DOHH2 (cell line): ENCODE measurements around the gene NFIA.

Experiments used
- CTCF ChIP-seq: fragments of 200-600 bp; sonication (generic); IDR thresholded peaks from one replicate; pipeline ENCODE4 v1.5.1; 2014; ENCODE audit warnings: antibody characterized with exemption, mild to moderate bottlenecking, low read depth, low read length; ENCODE audit not compliant: poor library complexity, severe bottlenecking
- EZH2phosphoT487 ChIP-seq: fragments of 200-600 bp; sonication (generic); IDR thresholded peaks from 2 replicates; pipeline ENCODE4 v1.6.1; 2017; ENCODE audit warnings: borderline replicate concordance, mild to moderate bottlenecking, antibody characterized with exemption, low read length, moderate library complexity, mixed read lengths

GRCh38 chr1:61277121-61277690 is 194.8 kb downstream of the NFIA start:
- no peak for TF ChIP-seq CTCF
- no peak for TF ChIP-seq EZH2phosphoT487
